Testis (tissue), 3 donors: Measurements from ENCODE around the gene TIMP2. TPM values are rescaled to one million over a fixed set of nuclear protein-coding genes. Genes with fewer than 3 reads are reported as not detected.
A peak's percentile ranks its signal among the peaks of the same experiment; 100 is the strongest.
"Not testable (repeated sequence)": the region's sequence is repeated elsewhere in the genome, so short reads cannot be mapped to it uniquely, and the experiment has no call there.

ENCODE experiments used
- DNase-seq: peaks from one replicate; pipeline ENCODE4 v3.0.0-alpha.2; 2019
- H3K27ac ChIP-seq, 2 donors: fragments of 200-600 bp; sonication (generic); one replicate each; pipeline ENCODE4 v1.5.1; 2019
- H3K27me3 ChIP-seq: fragments of 200-600 bp; sonication (generic); one replicate; pipeline ENCODE4 v1.5.1; 2019
- H3K36me3 ChIP-seq: fragments of 200-600 bp; sonication (generic); one replicate; pipeline ENCODE4 v1.5.1; 2017; ENCODE audit warnings: low read depth; ENCODE audit errors: missing control alignments
- H3K4me1 ChIP-seq: fragments of 200-600 bp; sonication (generic); one replicate; pipeline ENCODE4 v1.5.1; 2019
- H3K4me3 ChIP-seq, 2 donors: fragments of 200-600 bp; sonication (generic); one replicate each; pipeline ENCODE4 v1.5.1; 2017 to 2019
- H3K9me3 ChIP-seq: fragments of 200-600 bp; sonication (generic); one replicate; pipeline ENCODE4 v1.5.1; 2017
- POLR2A ChIP-seq: fragments of 450-650 bp; IDR thresholded peaks from one replicate; pipeline ENCODE4 v1.6.1; 2017; ENCODE audit warnings: antibody characterized with exemption, mild to moderate bottlenecking, moderate library complexity
- whole genome bisulfite sequencing, 2 donors: methylation state at CpG; one replicate each; pipeline ENCODE4 v1.1.5; 2018; 5-methylcytosine and 5-hydroxymethylcytosine counted together
- intact Hi-C: fragments of 100-400 bp; cut with DNase I; formaldehyde crosslinking; loops from one replicate; pipeline ENCODE4 v1.15.1; 2023; ENCODE audit warnings: low total_unique reads
- polyA plus RNA-seq: library from polyadenylated mRNA; stranded (reverse); fragments of 350-450 nt; fragmentation: Illumina TruSeq; extraction: RNeasy Lipid Tissue Mini Kit (QIAGEN cat#74804); gene quantifications from one replicate; pipeline ENCODE4 v1.2.3, GENCODE V29; 2014; ENCODE audit warnings: low read depth, low replicate concordance; ENCODE audit not compliant: insufficient read depth
- total RNA-seq, 2 donors: library from RNA; depleted of rRNA; stranded (reverse); fragments of >200 nt; gene quantifications; one replicate each; pipeline ENCODE4 v1.2.3, GENCODE V29; 2016
- TF ChIP-seq, protein P1 (sequence below), 3 experiments: fragments of 450-650 bp in 2 of 3; fragments of 200-600 bp in 1 of 3; sonication (generic) in 1 of 3; IDR thresholded peaks; one replicate each; pipeline ENCODE4 v1.5.1; 2016 to 2019; ENCODE audit warnings: antibody characterized with exemption in 3 of 3, mild to moderate bottlenecking in 2 of 3, moderate library complexity in 1 of 3

The TIMP2 gene
- total and polyA plus RNA-seq, 3 donors from 2014 or later: 262 to 482 (median 465) TPM

- Histone ChIP-seq H3K4me1 (peaks cover 67% of the 10 kb centered on the region), H3K27ac (peak overlapping the region in 1 of 2 donors; percentile 93), H3K36me3 (no peaks in the 10 kb centered on the region), H3K9me3 (no peaks in the 10 kb centered on the region), H3K4me3 (no peak overlapping the region), H3K27me3 (no peaks in the 10 kb centered on the region)
- intact Hi-C loops: no loop called here
- WGBS, 2 donors: 89 to 93% methylated on average over 15 of the region's 15 CpGs
- DNase-seq: no peak
- TF ChIP-seq POLR2A: no peak
- TF ChIP-seq, protein P1, sequence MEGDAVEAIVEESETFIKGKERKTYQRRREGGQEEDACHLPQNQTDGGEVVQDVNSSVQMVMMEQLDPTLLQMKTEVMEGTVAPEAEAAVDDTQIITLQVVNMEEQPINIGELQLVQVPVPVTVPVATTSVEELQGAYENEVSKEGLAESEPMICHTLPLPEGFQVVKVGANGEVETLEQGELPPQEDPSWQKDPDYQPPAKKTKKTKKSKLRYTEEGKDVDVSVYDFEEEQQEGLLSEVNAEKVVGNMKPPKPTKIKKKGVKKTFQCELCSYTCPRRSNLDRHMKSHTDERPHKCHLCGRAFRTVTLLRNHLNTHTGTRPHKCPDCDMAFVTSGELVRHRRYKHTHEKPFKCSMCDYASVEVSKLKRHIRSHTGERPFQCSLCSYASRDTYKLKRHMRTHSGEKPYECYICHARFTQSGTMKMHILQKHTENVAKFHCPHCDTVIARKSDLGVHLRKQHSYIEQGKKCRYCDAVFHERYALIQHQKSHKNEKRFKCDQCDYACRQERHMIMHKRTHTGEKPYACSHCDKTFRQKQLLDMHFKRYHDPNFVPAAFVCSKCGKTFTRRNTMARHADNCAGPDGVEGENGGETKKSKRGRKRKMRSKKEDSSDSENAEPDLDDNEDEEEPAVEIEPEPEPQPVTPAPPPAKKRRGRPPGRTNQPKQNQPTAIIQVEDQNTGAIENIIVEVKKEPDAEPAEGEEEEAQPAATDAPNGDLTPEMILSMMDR (IDR thresholded peaks at IDR 0.05): no peak
Observed at GRCh38 chr17:78878261-78878660, 46.9 kb downstream of the TIMP2 start.

DNA sequence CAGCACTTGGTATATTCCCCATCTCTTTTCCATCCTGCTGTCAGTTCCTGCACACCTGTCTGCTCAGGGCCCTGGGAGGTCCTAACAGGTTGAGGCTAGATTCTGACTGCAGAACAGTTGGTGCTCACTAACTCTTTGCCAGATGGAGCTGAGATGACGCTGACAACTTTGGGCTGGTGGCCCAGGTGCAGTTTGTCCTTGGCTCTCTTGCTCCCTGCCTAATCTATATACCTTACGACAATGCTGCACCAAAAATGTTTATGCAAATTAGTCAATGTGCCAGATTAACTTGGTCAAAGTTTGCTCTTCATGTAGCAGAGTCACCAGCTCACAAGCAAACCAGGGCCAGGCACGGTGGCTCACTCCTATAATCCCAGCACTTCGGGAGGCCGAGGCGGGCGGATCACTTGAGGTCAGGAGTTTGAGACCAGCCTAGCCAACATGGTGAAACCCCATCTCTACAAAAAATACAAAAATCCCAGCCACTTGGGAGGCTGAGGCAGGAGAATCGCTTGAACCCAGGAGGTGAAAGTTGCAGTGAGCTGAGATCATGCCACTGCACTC, 48.2 kb downstream of the TIMP2 start:
- H3K27ac ChIP-seq, H3K9me3 ChIP-seq, intact Hi-C loops, H3K36me3 ChIP-seq, DNase-seq, H3K4me3 ChIP-seq, H3K27me3 ChIP-seq: not testable (repeated sequence)
- H3K4me1 ChIP-seq: peaks cover 55% of the 10 kb centered on the region
- 75 to 89% methylated on average over 8 of the region's 8 CpGs for WGBS, 2 donors

DNA sequence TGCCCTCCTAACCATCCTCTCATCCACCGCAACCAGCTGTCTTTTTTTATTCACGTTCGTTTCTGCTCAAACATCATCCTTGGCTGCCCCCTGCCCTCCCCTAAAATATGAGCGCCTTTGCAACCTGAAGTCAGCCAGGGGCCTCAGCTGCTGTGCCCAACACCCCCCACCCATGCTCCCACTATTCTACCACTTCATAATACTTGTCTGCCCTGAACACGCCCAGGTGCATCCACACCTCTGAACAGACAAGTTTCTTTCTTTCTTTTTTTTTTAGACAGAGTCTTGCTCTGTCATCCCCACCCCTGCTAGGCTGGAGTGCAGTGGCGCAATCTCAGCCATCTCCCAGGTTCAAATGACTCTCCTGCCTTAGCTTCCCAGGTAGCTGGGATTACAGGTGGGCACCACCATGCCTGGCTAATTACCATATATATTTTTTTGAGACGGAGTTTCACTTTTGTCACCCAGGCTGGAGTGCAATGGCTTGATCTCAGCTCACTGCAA, 49.0 kb downstream of the TIMP2 start:
- DNase-seq: no peak
- WGBS, 2 donors: 48 to 74% methylated on average over 7 of the region's 7 CpGs
- Histone ChIP-seq H3K9me3 (no peaks in the 10 kb centered on the region), H3K4me3 (no peak overlapping the region), H3K4me1 (peaks cover 53% of the 10 kb centered on the region), H3K36me3 (no peaks in the 10 kb centered on the region), H3K27me3 (no peaks in the 10 kb centered on the region), H3K27ac (peak overlapping the region in 1 of 2 donors; percentile 80)
- intact Hi-C loops: no loop called here
- TF ChIP-seq, protein P1 (IDR thresholded peaks at IDR 0.05): no peak
- TF ChIP-seq POLR2A: no peak

DNA sequence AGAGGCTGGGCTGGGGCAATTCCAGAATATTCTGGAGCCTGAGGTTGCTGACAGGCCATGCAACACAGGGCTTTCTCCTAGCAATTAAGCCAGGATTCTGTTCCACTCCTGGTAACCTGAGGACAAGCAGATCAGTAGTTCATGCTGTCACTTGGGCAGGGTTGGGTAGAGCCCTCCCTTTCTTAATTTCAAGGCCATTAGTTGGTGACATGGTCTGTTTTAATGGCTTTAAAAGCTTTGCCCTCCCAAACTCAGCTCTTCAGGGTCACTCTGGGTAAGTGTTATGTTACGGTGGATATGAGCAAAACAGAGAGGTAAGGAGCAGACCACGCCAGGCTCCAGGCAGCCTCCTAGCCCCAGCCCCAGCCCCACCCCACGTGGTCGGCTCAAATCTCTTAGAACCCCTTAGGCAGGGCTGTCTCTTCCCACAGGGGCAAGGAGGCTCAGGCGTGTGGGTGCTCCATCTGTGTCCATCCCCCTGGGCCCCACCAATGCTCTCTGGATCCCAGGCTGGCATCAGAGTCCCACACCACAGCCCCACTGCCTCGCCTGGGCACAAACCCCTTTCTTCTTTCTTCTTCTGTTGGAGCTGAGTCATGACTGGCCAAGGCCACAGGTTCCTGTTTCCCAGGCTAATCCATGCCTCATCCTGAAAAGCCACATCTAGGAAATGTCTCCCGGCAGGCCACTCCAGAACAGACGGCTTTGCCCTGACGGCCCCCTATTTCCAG, 49.7 kb downstream of the TIMP2 start:
- no peak for TF ChIP-seq POLR2A
- TF ChIP-seq, protein P1 (IDR thresholded peaks at IDR 0.05): no peak
- whole genome bisulfite sequencing, 2 donors: 37 to 75% methylated on average over 9 of the region's 9 CpGs
- H3K27ac ChIP-seq: peak overlapping the region; percentile 48 to 80
- no peaks in the 10 kb centered on the region for H3K36me3 ChIP-seq
- H3K4me3 ChIP-seq: no peak overlapping the region
- H3K27me3 ChIP-seq: no peaks in the 10 kb centered on the region
- no peak for DNase-seq
- H3K4me1 ChIP-seq: peaks cover 50% of the 10 kb centered on the region
- H3K9me3 ChIP-seq: no peaks in the 10 kb centered on the region
- intact Hi-C loops: no loop called here

- TF ChIP-seq, protein P1 (IDR thresholded peaks at IDR 0.05): no peak
- no peak for TF ChIP-seq POLR2A
- Histone ChIP-seq H3K27ac (peak overlapping the region; percentile 76 to 80), H3K36me3 (no peaks in the 10 kb centered on the region), H3K4me1 (peaks cover 32% of the 10 kb centered on the region), H3K4me3 (no peak overlapping the region), H3K9me3 (no peaks in the 10 kb centered on the region), H3K27me3 (no peaks in the 10 kb centered on the region)
- WGBS, 2 donors: 58 to 72% methylated on average over 16 to 21 of the region's 21 CpGs
- intact Hi-C loops: no loop called here
- DNase-seq: peak; percentile 85
Observed at GRCh38 chr17:78873519-78874340, 51.5 kb downstream of the TIMP2 start.
